ENCODE data around the gene HNF1B.
"Not testable (repeated sequence)": the region's sequence is repeated elsewhere in the genome, so short reads cannot be mapped to it uniquely, and the experiment has no call there.

HNF1B gene

GRCh38 chr17:37708616-37709212, 36.1 kb downstream of the HNF1B start:
- in situ Hi-C loops (cut with MboI; ENCODE audit: low sequenced_read_pairs), result no loop called here

- in situ Hi-C loops (cut with MboI; ENCODE audit: low sequenced_read_pairs), result no loop called here
Measured at GRCh38 chr17:37708008-37708615, 36.7 kb downstream of the HNF1B start.

GRCh38 chr17:37706446-37706845, 38.4 kb downstream of the HNF1B start:
- in situ Hi-C loops (cut with MboI; ENCODE audit: low sequenced_read_pairs), result no loop called here

GRCh38 chr17:37702598-37702997, 42.3 kb downstream of the HNF1B start:
- in situ Hi-C loops (cut with MboI; ENCODE audit: low sequenced_read_pairs), result no loop called here

GRCh38 chr17:37701496-37701898, 43.4 kb downstream of the HNF1B start:
- in situ Hi-C loops (cut with MboI; ENCODE audit: low sequenced_read_pairs), result no loop called here

- in situ Hi-C loops (cut with MboI; ENCODE audit: low sequenced_read_pairs), result no loop called here
Measured at GRCh38 chr17:37700881-37701280, 44.0 kb downstream of the HNF1B start.

- in situ Hi-C loops (cut with MboI; ENCODE audit: low sequenced_read_pairs), result loop anchor here (10.0 kb wide), 3 partner anchors 55 to 145 kb away; no protein-coding TSS in a partner anchor
Measured at GRCh38 chr17:37699285-37699973, 45.4 kb downstream of the HNF1B start.

- in situ Hi-C loops (cut with MboI; ENCODE audit: low sequenced_read_pairs), result loop anchor here (10.0 kb wide), 3 partner anchors 56 to 146 kb away; no protein-coding TSS in a partner anchor
Measured at GRCh38 chr17:37698911-37699255, 46.0 kb downstream of the HNF1B start.

- in situ Hi-C loops (cut with MboI; ENCODE audit: low sequenced_read_pairs), result loop anchor here (10.0 kb wide), 3 partner anchors 56 to 146 kb away; no protein-coding TSS in a partner anchor
Measured at GRCh38 chr17:37698132-37698910, 46.5 kb downstream of the HNF1B start.

GRCh38 chr17:37697381-37697780, 47.5 kb downstream of the HNF1B start:
- in situ Hi-C loops (cut with MboI; ENCODE audit: low sequenced_read_pairs), result loop anchor here (10.0 kb wide), 3 partner anchors 57 to 147 kb away; no protein-coding TSS in a partner anchor

- in situ Hi-C loops (cut with MboI; ENCODE audit: low sequenced_read_pairs), result loop anchor here (10.0 kb wide), 3 partner anchors 58 to 148 kb away; no protein-coding TSS in a partner anchor
Measured at GRCh38 chr17:37696366-37696765, 48.5 kb downstream of the HNF1B start.

- in situ Hi-C loops (cut with MboI; ENCODE audit: low sequenced_read_pairs), result loop anchor here (10.0 kb wide), 3 partner anchors 59 to 149 kb away; no protein-coding TSS in a partner anchor
Measured at GRCh38 chr17:37695726-37696125, 49.1 kb downstream of the HNF1B start.

- in situ Hi-C loops (cut with MboI; ENCODE audit: low sequenced_read_pairs), result loop anchor here (10.0 kb wide), 3 partner anchors 60 to 150 kb away; no protein-coding TSS in a partner anchor
Measured at GRCh38 chr17:37694734-37695133, 50.1 kb downstream of the HNF1B start.

- in situ Hi-C loops (cut with MboI; ENCODE audit: low sequenced_read_pairs), result loop anchor here (10.0 kb wide), 3 partner anchors 59 to 151 kb away; no protein-coding TSS in a partner anchor
Measured at GRCh38 chr17:37693328-37693727, 51.5 kb downstream of the HNF1B start.

- in situ Hi-C loops (cut with MboI; ENCODE audit: low sequenced_read_pairs), result loop anchor here (10.0 kb wide), 3 partner anchors 57 to 153 kb away; no protein-coding TSS in a partner anchor
Measured at GRCh38 chr17:37691807-37692206, 53.1 kb downstream of the HNF1B start.

GRCh38 chr17:37689317-37689716, 55.5 kb downstream of the HNF1B start:
- in situ Hi-C loops (cut with MboI; ENCODE audit: low sequenced_read_pairs), result no loop called here

- in situ Hi-C loops (cut with MboI; ENCODE audit: low sequenced_read_pairs), result no loop called here
Measured at GRCh38 chr17:37683454-37683984, 61.3 kb downstream of the HNF1B start.

- in situ Hi-C loops (cut with MboI; ENCODE audit: low sequenced_read_pairs), result no loop called here
Measured at GRCh38 chr17:37682007-37682406, 62.9 kb downstream of the HNF1B start.

- in situ Hi-C loops (cut with MboI; ENCODE audit: low sequenced_read_pairs), result not testable (repeated sequence)
Measured at GRCh38 chr17:37679995-37680394, 64.9 kb downstream of the HNF1B start.

- in situ Hi-C loops (cut with MboI; ENCODE audit: low sequenced_read_pairs), result no loop called here
Measured at GRCh38 chr17:37678036-37678435, 66.8 kb downstream of the HNF1B start.

GRCh38 chr17:37677021-37677420, 67.8 kb downstream of the HNF1B start:
- in situ Hi-C loops (cut with MboI; ENCODE audit: low sequenced_read_pairs), result no loop called here
